HepG2 (cell line): ENCODE results near the gene NFX1. TPM values are rescaled to one million over a fixed set of nuclear protein-coding genes. Genes with fewer than 3 reads are reported as not detected.
A peak's percentile ranks its signal among the peaks of the same experiment; 100 is the strongest.

ENCODE experiments used
- BRD4 ChIP-seq: sonication (generic); formaldehyde crosslinking; IDR thresholded peaks from 2 replicates; pipeline ENCODE4 v1.4.0; 2020; ENCODE audit warnings: missing genetic modification reagents
- FOXA1 ChIP-seq, 2 experiments: fragments of 450-650 bp in 1 of 2; sonication (generic) in 1 of 2; formaldehyde crosslinking in 1 of 2; IDR thresholded peaks; 2 replicates each; pipeline versions ENCODE4 v1.4.0 to v1.6.1; 2016 to 2020; ENCODE audit warnings: missing genetic modification reagents in 1 of 2
- FOXK2 ChIP-seq: fragments of 450-650 bp; IDR thresholded peaks from 2 replicates; pipeline ENCODE4 v1.6.1; 2016
- HMG20B ChIP-seq: conservative IDR thresholded peaks from 2 replicates; pipeline ENCODE4 v1.6.1; 2016; ENCODE audit warnings: missing genetic modification reagents, missing compliant biosample characterization
- MTA1 ChIP-seq: sonication (generic); formaldehyde crosslinking; IDR thresholded peaks from 2 replicates; pipeline ENCODE4 v1.4.0; 2020; ENCODE audit warnings: missing genetic modification reagents, mild to moderate bottlenecking, borderline replicate concordance
- NFIC ChIP-seq: IDR thresholded peaks from 2 replicates; pipeline ENCODE4 v1.6.1; 2012; ENCODE audit warnings: mild to moderate bottlenecking, low read length, inconsistent platforms
- NR3C1 ChIP-seq: sonication (generic); formaldehyde crosslinking; IDR thresholded peaks from 2 replicates; pipeline ENCODE4 v1.4.0; 2020; ENCODE audit warnings: missing genetic modification reagents
- RBM22 ChIP-seq: fragments of 200-400 bp; formaldehyde crosslinking; optimal IDR thresholded peaks from 2 replicates; pipeline ENCODE3; 2017; ENCODE audit warnings: mild to moderate bottlenecking, low read length, moderate library complexity
- REXO4 ChIP-seq: sonication (generic); formaldehyde crosslinking; IDR thresholded peaks from 2 replicates; pipeline ENCODE4 v1.8.0; 2022; ENCODE audit warnings: missing genetic modification reagents, mild to moderate bottlenecking, borderline replicate concordance
- RFX3 ChIP-seq: IDR thresholded peaks from 2 replicates; pipeline ENCODE4 v1.6.1; 2016; ENCODE audit warnings: missing biosample characterization, missing genetic modification reagents
- RXRB ChIP-seq: IDR thresholded peaks from 2 replicates; pipeline ENCODE4 v1.6.1; 2016; ENCODE audit warnings: borderline replicate concordance, missing genetic modification reagents, missing compliant biosample characterization
- U2AF1 ChIP-seq: fragments of 200-400 bp; formaldehyde crosslinking; optimal IDR thresholded peaks from 2 replicates; pipeline ENCODE3; 2017; ENCODE audit warnings: mild to moderate bottlenecking, low read depth, low read length
- ZFYVE20 ChIP-seq: sonication (generic); formaldehyde crosslinking; IDR thresholded peaks from 2 replicates; pipeline ENCODE4 v1.8.0; 2023; ENCODE audit warnings: low read depth, mild to moderate bottlenecking, moderate library complexity, missing genetic modification reagents, borderline replicate concordance
- ZKSCAN8 ChIP-seq: IDR thresholded peaks from 2 replicates; pipeline ENCODE4 v1.6.1; 2016; ENCODE audit warnings: borderline replicate concordance, missing genetic modification reagents, missing compliant biosample characterization
- ZNF3 ChIP-seq: IDR thresholded peaks from 2 replicates; pipeline ENCODE4 v1.7.0; 2017; ENCODE audit warnings: inconsistent platforms
- ZNF782 ChIP-seq: sonication (generic); formaldehyde crosslinking; IDR thresholded peaks from 2 replicates; pipeline ENCODE4 v1.4.0; 2020; ENCODE audit warnings: missing genetic modification reagents, mild to moderate bottlenecking, borderline replicate concordance
- ZSCAN22 ChIP-seq: sonication (generic); formaldehyde crosslinking; IDR thresholded peaks from 2 replicates; pipeline ENCODE4 v1.4.0; 2020; ENCODE audit warnings: mild to moderate bottlenecking, missing genetic modification reagents
- ZSCAN25 ChIP-seq: sonication (generic); formaldehyde crosslinking; IDR thresholded peaks from 2 replicates; pipeline ENCODE4 v1.8.0; 2022; ENCODE audit warnings: mild to moderate bottlenecking, missing genetic modification reagents
- polyA plus RNA-seq, 8 experiments: library from polyadenylated mRNA; depleted of rRNA in 3 of 8; stranded (reverse) in 7 of 8; unstranded in 1 of 8; fragments of >200 nt; fragmentation: Illumina TruSeq in 4 of 8; extraction: Trizol in 4 of 8; gene quantifications; 2 replicates each; pipeline versions ENCODE4 v1.2.1 to v1.2.3, GENCODE V29; 2011 to 2016; ENCODE audit warnings: low read depth in 4 of 8, missing spikeins in 1 of 8, mixed read lengths in 1 of 8; ENCODE audit not compliant: insufficient read depth in 1 of 8
- total RNA-seq, 5 experiments: library from RNA; depleted of rRNA; stranded (reverse); fragments of >200 nt; fragmentation: Illumina TruSeq; extraction: Trizol; gene quantifications; 2 replicates each; pipeline ENCODE4 v1.2.3, GENCODE V29; 2016; ENCODE audit warnings: low read depth in 1 of 5
- TF ChIP-seq, protein P1 (sequence below): sonication (generic); IDR thresholded peaks from 2 replicates; pipeline ENCODE4 v1.6.1; 2016; ENCODE audit warnings: low read depth, borderline replicate concordance
- TF ChIP-seq, protein P2 (sequence below): sonication (generic); formaldehyde crosslinking; IDR thresholded peaks from 2 replicates; pipeline ENCODE4 v1.4.0; 2020; ENCODE audit warnings: mild to moderate bottlenecking, missing genetic modification reagents
- TF ChIP-seq, protein P3 (sequence below): sonication (generic); formaldehyde crosslinking; IDR thresholded peaks from 2 replicates; pipeline ENCODE4 v1.4.0; 2020; ENCODE audit warnings: missing genetic modification reagents
- TF ChIP-seq, protein P4 (sequence below): sonication (generic); formaldehyde crosslinking; IDR thresholded peaks from 2 replicates; pipeline ENCODE4 v1.5.0; 2020; ENCODE audit warnings: missing genetic modification reagents
- TF ChIP-seq, protein P5 (sequence below): IDR thresholded peaks from 2 replicates; pipeline ENCODE4 v1.6.1; 2016
- TF ChIP-seq, protein P6 (sequence below): sonication (generic); formaldehyde crosslinking; IDR thresholded peaks from 2 replicates; pipeline ENCODE4 v1.4.0; 2020; ENCODE audit warnings: missing genetic modification reagents, borderline replicate concordance

Gene NFX1
- total and polyA plus RNA-seq, 2 of the 13 experiments (the other 11 are each of a cell fraction or from before 2014, with no cell fraction given) = 23.9 to 27.5 TPM

DNA sequence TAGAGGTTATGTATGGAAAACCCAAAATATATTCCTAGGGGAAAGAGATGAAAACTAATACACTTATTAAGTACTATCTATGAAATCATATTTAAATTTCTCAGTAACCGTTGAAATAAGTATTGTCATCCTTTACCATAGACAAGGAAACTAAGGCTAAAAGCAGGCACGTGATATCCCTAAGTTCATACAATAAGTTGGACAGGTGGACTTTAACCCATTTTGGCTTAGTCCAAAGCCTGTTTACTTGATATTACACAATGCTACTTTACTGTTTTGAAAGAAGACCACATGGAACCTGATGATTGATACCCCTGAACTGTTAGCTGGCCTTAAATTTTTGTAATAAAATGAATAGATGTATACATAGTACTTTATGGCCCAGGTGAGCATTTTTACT, 3.5 kb downstream of the NFX1 start (continued):
- peak; percentile 74; the same call in 1 of the 2 replicates for TF ChIP-seq NFIC
- TF ChIP-seq REXO4 = no peak
- TF ChIP-seq MTA1 = no peak
- TF ChIP-seq, protein P1, sequence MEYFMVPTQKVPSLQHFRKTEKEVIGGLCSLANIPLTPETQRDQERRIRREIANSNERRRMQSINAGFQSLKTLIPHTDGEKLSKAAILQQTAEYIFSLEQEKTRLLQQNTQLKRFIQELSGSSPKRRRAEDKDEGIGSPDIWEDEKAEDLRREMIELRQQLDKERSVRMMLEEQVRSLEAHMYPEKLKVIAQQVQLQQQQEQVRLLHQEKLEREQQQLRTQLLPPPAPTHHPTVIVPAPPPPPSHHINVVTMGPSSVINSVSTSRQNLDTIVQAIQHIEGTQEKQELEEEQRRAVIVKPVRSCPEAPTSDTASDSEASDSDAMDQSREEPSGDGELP = peak; percentile 67; the same call in 1 of the 2 replicates
- TF ChIP-seq, protein P2, sequence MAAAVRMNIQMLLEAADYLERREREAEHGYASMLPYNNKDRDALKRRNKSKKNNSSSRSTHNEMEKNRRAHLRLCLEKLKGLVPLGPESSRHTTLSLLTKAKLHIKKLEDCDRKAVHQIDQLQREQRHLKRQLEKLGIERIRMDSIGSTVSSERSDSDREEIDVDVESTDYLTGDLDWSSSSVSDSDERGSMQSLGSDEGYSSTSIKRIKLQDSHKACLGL (CRISPR knock-in tag) = no peak
- TF ChIP-seq HMG20B (CRISPR knock-in tag) = no peak
- TF ChIP-seq ZSCAN22 (CRISPR knock-in tag) = no peak
- 0 out of 2 replicates have a peak, but pooled peaks have one; percentile 41 for TF ChIP-seq FOXK2
- TF ChIP-seq RBM22 = no peak
- TF ChIP-seq ZKSCAN8 (CRISPR knock-in tag) = peak; percentile 41; the same call in 1 of the 2 replicates
- TF ChIP-seq BRD4 (CRISPR knock-in tag) = no peak
- TF ChIP-seq, protein P3, sequence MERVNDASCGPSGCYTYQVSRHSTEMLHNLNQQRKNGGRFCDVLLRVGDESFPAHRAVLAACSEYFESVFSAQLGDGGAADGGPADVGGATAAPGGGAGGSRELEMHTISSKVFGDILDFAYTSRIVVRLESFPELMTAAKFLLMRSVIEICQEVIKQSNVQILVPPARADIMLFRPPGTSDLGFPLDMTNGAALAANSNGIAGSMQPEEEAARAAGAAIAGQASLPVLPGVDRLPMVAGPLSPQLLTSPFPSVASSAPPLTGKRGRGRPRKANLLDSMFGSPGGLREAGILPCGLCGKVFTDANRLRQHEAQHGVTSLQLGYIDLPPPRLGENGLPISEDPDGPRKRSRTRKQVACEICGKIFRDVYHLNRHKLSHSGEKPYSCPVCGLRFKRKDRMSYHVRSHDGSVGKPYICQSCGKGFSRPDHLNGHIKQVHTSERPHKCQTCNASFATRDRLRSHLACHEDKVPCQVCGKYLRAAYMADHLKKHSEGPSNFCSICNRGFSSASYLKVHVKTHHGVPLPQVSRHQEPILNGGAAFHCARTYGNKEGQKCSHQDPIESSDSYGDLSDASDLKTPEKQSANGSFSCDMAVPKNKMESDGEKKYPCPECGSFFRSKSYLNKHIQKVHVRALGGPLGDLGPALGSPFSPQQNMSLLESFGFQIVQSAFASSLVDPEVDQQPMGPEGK = no peak
- TF ChIP-seq, protein P4, sequence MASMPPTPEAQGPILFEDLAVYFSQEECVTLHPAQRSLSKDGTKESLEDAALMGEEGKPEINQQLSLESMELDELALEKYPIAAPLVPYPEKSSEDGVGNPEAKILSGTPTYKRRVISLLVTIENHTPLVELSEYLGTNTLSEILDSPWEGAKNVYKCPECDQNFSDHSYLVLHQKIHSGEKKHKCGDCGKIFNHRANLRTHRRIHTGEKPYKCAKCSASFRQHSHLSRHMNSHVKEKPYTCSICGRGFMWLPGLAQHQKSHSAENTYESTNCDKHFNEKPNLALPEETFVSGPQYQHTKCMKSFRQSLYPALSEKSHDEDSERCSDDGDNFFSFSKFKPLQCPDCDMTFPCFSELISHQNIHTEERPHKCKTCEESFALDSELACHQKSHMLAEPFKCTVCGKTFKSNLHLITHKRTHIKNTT (CRISPR knock-in tag) = no peak
- TF ChIP-seq ZSCAN25 = no peak
- TF ChIP-seq ZNF782 (CRISPR knock-in tag) = no peak
- TF ChIP-seq, protein P5, sequence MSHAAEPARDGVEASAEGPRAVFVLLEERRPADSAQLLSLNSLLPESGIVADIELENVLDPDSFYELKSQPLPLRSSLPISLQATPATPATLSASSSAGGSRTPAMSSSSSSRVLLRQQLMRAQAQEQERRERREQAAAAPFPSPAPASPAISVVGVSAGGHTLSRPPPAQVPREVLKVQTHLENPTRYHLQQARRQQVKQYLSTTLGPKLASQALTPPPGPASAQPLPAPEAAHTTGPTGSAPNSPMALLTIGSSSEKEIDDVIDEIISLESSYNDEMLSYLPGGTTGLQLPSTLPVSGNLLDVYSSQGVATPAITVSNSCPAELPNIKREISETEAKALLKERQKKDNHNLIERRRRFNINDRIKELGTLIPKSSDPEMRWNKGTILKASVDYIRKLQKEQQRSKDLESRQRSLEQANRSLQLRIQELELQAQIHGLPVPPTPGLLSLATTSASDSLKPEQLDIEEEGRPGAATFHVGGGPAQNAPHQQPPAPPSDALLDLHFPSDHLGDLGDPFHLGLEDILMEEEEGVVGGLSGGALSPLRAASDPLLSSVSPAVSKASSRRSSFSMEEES = peak; percentile 92
- no peak for TF ChIP-seq RFX3
- no peak for TF ChIP-seq ZNF3 (CRISPR knock-in tag)
- TF ChIP-seq, protein P6, sequence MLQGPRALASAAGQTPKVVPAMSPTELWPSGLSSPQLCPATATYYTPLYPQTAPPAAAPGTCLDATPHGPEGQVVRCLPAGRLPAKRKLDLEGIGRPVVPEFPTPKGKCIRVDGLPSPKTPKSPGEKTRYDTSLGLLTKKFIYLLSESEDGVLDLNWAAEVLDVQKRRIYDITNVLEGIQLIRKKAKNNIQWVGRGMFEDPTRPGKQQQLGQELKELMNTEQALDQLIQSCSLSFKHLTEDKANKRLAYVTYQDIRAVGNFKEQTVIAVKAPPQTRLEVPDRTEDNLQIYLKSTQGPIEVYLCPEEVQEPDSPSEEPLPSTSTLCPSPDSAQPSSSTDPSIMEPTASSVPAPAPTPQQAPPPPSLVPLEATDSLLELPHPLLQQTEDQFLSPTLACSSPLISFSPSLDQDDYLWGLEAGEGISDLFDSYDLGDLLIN (CRISPR knock-in tag) = no peak
- TF ChIP-seq ZFYVE20 (CRISPR knock-in tag) = no peak
- no peak for TF ChIP-seq FOXA1 (IDR thresholded peaks at IDR 0.05)
- peak; percentile 88 for TF ChIP-seq FOXA1 (CRISPR knock-in tag; IDR thresholded peaks at IDR 0.05)
- no peak for TF ChIP-seq U2AF1
- peak; percentile 70; the same call in 1 of the 2 replicates for TF ChIP-seq RXRB (CRISPR knock-in tag)
- TF ChIP-seq NR3C1 (CRISPR knock-in tag) = no peak
